NCI-H1105 (cell line): Measurements from ENCODE around the gene DAPK2.
"Not testable (repeated sequence)": the region's sequence is repeated elsewhere in the genome, so short reads cannot be mapped to it uniquely, and the experiment has no call there.

Experiments used
- DNase-seq: peaks from one replicate; lab custom pipeline; 2025; lab: John Stamatoyannopoulos, UW

Gene DAPK2

DNA sequence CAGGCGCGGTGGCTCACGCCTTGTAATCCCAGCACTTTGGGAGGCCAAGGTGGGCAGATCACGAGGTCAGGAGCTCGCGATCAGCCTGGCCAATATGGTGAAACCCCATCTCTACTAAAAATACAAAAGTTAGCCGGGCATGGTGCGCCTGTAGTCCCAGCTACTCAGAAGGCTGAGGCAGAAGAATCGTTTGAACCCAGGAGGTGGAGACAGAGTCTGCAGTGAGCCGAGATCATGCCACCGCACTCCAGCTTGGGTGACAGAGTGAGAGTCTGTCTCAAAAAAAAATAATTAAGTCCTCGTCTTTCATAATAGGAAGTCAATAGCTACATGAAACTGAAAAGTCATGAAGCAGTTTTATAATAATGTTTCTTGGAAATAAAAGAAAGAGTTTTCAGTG, 7.4 kb upstream of the DAPK2 start:
- not testable (repeated sequence) for DNase-seq

- DNase-seq: no peak
Observed at GRCh38 chr15:64052925-64053491, 6.7 kb upstream of the DAPK2 start.

GRCh38 chr15:64051407-64052259, 5.3 kb upstream of the DAPK2 start:
- no peak for DNase-seq

DNA sequence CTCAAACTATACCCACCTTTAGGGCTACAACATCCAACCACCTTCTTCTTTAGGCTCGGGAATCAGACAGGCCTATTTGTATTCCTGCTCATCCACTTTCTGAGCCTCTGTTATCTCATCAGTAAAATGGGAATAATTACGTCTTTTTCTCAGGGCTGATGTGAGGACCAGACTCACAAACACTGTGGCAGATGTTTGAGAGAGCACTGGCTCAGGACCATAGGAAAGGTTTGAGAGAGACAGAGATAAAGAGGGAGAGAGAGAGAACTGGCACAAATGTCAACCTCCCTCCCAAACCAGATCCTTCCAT, 4.8 kb upstream of the DAPK2 start:
- no peak for DNase-seq

DNA sequence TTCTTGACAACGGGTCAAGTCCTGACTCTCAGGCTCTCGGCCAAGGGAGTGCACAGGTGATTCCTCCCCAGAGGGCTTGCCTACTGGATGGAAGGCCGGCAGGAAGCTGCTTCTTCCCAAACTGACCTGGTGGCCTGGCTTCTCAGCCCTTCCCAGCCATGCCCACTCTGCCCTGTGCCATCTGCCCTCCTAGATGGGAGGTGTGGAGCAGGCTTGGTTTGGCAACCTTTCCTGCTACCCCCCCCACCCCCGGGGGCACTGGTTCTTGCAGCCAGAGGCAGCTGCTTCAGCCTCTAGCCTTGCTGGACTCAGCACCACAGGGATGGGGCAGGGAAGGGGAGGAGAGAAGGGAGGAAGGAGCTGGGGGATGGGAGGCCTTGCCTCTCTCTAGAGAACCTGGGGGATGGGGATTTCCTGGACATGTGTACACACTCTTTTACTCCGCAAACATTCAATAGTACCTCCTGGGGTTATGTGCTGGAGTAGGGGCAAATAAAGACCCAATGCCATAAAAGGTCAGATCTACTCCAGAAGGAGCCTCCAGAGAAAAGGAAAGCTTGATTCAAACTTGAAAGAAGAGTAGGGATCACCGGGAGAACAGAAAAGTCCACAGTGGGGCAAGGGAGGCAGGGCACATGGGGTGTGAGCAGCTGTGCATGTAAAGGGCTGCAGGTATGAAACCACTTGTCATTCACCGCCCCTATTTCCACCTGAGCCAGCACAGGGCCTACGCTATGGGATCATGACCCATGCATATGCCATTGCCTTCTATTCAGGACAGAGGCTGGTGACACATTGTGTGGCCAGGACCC, 4.2 kb upstream of the DAPK2 start:
- DNase-seq: no peak

DNA sequence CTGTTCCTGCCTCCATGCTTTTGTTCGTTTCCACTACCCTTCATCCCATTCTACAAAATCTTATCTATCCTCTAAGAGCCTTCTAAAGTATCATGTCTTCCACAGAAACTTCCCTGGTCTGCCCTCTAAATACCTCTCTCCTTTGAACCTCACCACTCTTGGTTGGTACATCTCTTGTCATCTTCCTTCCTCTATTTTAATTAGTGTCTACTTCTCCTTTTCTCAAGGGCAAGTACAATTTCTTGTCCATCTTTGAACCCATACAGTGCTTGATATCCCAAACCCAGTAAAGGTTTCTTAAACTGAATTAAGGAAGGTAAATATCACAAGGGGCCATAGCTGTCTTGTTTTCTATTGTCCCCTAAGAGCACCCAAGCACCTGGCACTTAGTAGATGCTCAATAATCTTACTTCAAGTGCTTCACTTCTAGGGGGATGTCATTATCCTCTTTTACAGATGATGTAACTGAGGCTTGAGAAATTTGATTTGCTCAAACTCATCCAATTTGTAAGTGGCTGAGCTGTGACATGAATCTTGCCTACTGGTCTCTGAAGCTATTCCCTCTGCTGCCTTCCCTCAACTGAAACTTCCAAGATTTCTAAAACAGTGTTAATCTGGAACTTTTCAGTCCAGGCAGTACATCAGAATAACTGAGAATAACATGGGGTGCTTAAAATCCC, 2.6 kb upstream of the DAPK2 start:
- no peak for DNase-seq

DNA sequence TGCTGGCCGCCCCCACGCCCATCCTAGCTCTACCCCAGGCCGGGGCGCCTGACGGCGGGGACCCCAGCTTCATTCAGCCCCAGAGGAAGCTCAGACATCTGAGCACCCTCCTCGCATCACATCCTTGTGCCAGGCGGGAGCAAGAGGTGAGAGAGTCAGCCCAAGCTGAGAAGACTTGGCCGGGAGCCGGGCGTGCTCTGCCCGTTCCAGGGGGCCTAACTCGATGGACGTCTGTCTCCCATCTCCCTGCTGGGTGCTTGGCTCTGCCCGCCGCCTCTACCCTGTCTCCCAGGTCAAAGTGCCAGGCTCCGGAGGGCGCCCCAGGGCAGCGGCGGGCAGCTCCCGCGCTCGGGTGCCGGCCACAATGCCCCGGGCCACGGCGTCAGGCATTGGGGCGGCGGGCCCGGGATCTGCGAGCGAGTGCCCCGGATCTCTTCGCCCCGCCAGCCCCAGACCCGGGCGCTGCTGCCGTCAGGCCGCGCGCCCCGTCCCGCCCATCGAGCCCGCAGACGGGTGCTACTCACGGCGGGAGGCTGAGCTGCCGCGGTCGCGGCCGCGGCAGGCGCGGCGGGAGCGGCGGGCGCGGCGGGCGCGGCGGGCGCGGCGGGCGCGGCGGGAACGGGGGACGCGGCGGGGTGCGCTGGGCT, 388 bp downstream of the DAPK2 start:
- DNase-seq: no peak

GRCh38 chr15:64045101-64045435, 1.2 kb downstream of the DAPK2 start:
- no peak for DNase-seq

- no peak for DNase-seq
Observed at GRCh38 chr15:64044300-64045100, 1.8 kb downstream of the DAPK2 start.

- DNase-seq: no peak
Observed at GRCh38 chr15:64038878-64039610, 7.2 kb downstream of the DAPK2 start.

DNA sequence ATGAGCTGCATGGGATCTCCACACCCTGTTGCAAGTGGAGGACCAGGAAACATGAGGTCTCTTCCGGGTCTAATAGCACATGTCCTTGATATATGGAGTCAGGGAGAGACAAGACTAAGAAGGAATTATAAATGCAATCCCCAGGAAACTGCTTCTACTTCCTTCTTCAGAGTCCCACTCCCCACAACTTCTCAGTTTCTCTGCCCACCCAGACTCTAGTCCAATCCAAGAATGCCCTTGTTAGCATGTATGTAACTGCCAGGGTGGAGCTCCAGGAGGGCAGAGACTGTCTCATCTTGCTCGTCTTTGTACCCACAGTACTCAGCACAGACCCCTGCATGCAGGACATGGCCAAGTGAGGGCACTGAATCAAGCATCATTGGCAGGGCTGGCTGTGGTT, 8.3 kb downstream of the DAPK2 start:
- no peak for DNase-seq

GRCh38 chr15:64037116-64037515, 9.2 kb downstream of the DAPK2 start:
- no peak for DNase-seq

- no peak for DNase-seq
Observed at GRCh38 chr15:64035525-64035924, 10.8 kb downstream of the DAPK2 start.

DNA sequence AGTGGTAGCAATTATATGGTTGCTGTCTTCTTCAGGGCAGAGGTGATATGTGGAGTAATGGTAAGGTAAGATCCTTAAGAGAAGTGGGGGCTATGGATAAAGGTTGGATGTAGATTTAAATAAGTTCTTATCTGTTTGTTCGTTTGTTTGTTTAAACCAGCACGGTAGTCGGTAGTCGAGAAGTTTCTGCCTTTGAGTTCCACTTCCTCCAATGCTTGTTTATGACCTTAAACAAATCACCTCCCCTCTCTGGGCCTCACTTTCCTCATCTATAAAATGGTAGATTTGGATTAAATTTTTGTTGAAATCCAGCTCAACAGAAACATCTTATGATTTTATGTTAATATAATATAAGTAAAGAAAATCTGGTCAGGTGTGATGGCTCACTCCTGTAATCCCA, 11.8 kb downstream of the DAPK2 start:
- no peak for DNase-seq

DNA sequence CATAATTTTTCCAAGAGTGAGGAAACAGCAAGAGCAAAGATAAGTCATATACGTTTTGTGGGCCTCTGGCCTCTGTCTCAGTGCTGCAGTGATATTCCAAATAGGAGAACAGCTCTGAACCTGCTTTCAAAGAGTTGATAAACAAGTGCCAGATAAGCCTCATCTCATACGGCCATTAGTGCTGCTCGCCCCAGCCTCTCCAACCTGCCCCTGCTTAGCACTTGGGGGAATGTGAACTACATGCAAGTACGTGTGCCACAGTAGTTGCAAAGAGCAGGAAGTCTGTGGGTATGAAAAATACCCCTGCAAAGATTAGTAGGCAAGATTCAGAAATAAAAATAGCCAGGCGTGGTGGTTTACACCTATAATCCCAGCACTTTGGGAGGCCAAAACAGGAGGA, 14.0 kb downstream of the DAPK2 start:
- no peak for DNase-seq

DNA sequence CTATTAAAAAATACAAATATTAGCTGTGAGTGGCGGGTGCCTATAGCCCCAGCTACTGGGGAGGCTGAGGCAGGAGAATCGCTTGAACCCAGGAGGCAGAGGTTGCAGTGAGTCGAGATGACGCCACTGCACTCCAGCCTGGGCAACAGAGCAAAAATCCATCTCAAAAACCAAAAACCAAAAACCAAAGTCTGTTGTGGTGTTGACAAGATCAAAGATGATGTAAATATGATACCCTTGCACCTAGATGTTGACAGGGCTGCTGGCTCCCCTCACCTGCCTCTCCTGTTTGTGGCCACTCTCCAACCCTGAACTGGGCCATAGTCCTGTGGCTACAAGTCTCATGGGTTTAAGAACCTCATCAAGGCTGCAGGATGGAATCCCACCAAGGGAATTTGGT, 16.2 kb downstream of the DAPK2 start:
- no peak for DNase-seq

- no peak for DNase-seq
Observed at GRCh38 chr15:64029633-64030032, 16.7 kb downstream of the DAPK2 start.

GRCh38 chr15:64029110-64029509, 17.2 kb downstream of the DAPK2 start:
- DNase-seq: no peak

DNA sequence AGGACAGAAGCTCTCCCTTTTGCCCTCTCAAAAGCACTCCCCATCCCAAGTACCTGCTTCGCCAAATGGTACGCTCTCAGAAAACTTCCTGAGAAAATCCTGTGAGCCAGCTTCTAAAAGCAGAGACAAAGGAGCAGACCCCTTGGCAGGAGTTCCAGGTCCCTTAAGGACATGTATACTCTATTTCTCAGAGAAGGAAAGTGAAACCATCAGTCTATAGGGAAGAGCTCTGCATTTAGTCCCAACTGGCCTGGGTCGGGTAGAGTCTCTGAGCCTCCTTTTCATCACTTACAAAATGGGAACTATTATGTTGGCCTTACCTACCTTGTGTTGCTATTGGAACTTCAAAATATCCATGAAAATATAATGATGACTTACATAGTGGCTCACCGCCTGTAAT, 19.7 kb downstream of the DAPK2 start:
- DNase-seq: no peak

- no peak for DNase-seq
Observed at GRCh38 chr15:64024172-64025050, 21.9 kb downstream of the DAPK2 start.
